Measurements from ENCODE around the gene ENGASE.
"Not testable (repeated sequence)": the region's sequence is repeated elsewhere in the genome, so short reads cannot be mapped to it uniquely, and the experiment has no call there.

Gene ENGASE

GRCh38 chr17:79074649-79075445, at the start of gene ENGASE:
ENGASE (plus strand) TSS chr17:79074824; CDS start chr17:79074945, 121 bp downstream.
- intact Hi-C loops (cut with DNase I) = no loop called here
- DNase-seq = peak; percentile 85 to 98 (median 96)

- peak in 9 of 42 donors; percentile 4 to 39 (median 17) for DNase-seq
- intact Hi-C loops (cut with DNase I) = no loop called here
Measured at GRCh38 chr17:79024901-79025737, 49.5 kb upstream of the ENGASE start.

- intact Hi-C loops (cut with DNase I) = no loop called here
- peak in 6 of 42 donors; percentile 6 to 29 (median 18) for DNase-seq
Measured at GRCh38 chr17:79026376-79027273, 48.0 kb upstream of the ENGASE start.

- peak in 4 of 42 donors; percentile 13 to 33 (median 20) for DNase-seq
Measured at GRCh38 chr17:79027274-79027924, 47.2 kb upstream of the ENGASE start.

GRCh38 chr17:79027925-79028491, 46.6 kb upstream of the ENGASE start:
- intact Hi-C loops (cut with DNase I) = no loop called here
- DNase-seq = peak in 2 of 42 donors; percentile 23 to 30

More at GRCh38 chr17:79027274-79027924, 47.2 kb upstream of the ENGASE start:
- intact Hi-C loops (cut with DNase I) = no loop called here

GRCh38 chr17:79028496-79029326, 45.9 kb upstream of the ENGASE start:
- intact Hi-C loops (cut with DNase I) = no loop called here
- DNase-seq = peak in 1 of 42 donors; percentile 28

- intact Hi-C loops (cut with DNase I) = no loop called here
- DNase-seq = peak in 1 of 42 donors; percentile 0
Measured at GRCh38 chr17:79029327-79030009, 45.2 kb upstream of the ENGASE start.

GRCh38 chr17:79030636-79031035, 44.0 kb upstream of the ENGASE start:
- intact Hi-C loops (cut with DNase I); DNase-seq: not testable (repeated sequence)

- DNase-seq = no peak
- intact Hi-C loops (cut with DNase I) = no loop called here
Measured at GRCh38 chr17:79031996-79032875, 42.4 kb upstream of the ENGASE start.

- DNase-seq = no peak
- intact Hi-C loops (cut with DNase I) = no loop called here
Measured at GRCh38 chr17:79033046-79033616, 41.5 kb upstream of the ENGASE start.

GRCh38 chr17:79033741-79034501, 40.7 kb upstream of the ENGASE start:
- intact Hi-C loops (cut with DNase I) = no loop called here
- DNase-seq = peak; percentile 37 to 87 (median 74)

- intact Hi-C loops (cut with DNase I) = no loop called here
- DNase-seq = no peak
Measured at GRCh38 chr17:79034931-79035485, 39.6 kb upstream of the ENGASE start.

GRCh38 chr17:79035686-79036085, 38.9 kb upstream of the ENGASE start:
- DNase-seq = no peak
- intact Hi-C loops (cut with DNase I) = no loop called here

GRCh38 chr17:79036181-79036580, 38.4 kb upstream of the ENGASE start:
- intact Hi-C loops (cut with DNase I) = no loop called here
- DNase-seq = no peak

All from head of caudate nucleus (tissue), 42 donors.